ENCODE measurements around the gene TBX19. TPM values are rescaled to one million over a fixed set of nuclear protein-coding genes. Genes with fewer than 3 reads are reported as not detected.

Gene TBX19
- total RNA-seq, 1 donor from 2014 or later = 1.2 TPM

DNA sequence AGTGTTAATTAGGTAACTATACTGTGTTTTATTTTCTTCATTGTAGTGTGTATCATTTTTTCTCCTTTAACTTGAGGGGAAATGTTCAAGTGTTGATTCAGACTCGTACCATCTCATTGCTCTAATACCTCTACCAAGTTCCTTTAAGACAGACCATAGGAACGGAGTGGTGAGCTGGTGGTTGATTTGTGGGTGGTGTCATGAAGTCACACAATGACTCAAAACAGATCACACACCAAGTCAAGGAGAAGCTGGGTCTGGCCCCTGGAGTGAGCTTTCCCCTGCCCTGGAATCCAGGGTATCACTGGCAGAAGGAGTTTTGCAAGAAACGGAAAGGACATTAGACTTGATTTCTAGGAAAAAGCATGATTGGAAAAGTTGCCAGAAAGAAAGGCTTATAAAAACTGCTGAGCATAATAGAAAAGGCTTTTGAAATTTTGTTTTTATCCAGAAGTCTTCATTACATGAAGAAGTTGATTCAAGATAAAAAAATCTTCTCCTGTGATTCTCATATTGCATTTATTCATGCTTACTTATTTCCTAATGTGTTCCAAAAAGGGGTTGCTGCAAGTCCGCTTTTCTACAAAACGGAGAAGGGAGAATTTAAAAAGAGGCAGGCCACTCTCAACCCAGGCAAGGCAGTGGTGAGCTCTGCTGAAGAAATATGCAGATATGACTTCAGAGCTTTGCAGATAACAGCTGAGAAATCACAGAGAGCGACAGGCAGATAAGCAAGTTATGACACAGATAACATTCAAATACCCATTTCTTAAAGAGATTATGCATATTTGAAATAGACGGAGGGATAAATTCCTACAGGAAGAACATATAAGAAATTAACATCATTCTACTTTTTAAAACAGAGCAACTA, 79.7 kb downstream of the TBX19 start:
- no peak for DNase-seq

DNA sequence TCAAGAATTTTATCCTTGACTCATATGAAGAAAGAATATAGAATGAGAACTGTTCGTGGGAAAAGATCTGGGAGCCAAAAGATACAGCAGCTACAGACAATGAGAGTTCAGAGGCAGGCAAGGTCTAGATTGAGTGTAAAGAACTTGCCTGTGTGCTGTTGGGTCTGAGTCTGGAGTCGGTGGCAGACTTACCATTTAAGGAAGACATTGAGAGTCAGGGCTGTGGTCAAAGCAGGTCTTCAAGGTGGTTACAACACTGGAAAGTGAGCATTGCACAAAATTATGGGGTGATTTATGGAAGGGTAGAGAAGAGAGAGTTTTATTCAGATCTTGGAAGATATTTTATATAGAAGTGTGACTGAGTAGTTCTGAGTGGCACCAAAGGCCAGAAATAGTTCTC, 80.6 kb downstream of the TBX19 start:
- no peak for DNase-seq

DNA sequence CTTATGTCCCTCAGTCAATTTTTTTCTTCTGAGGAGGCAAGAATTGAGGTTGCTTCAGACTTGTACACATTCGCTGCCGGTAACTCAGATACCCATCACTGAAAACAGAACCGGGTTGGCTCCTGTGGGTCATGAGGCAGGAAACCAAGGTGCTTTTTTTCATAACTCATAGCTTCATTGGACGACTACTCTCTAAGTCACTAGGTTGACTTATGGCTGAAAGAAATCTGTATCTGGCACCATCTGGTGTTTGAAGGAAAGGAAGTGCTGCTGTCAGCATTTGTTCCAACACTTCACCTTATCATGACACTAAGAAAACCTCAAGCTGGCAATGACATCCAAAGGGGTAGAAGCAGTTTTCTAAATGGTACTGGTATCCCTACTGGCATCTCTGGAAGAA, 82.3 kb downstream of the TBX19 start:
- DNase-seq = no peak

Small RNAs within 50 kb of the gene (small RNA-seq; reads per million reads assigned to genes)
- not detected for gene RNU6-1310P (ENCODE audit: low replicate concordance)

Other genes with a start within 250 kb of the TBX19 start
- gene GPR161, start 143.9 kb upstream of the TBX19 start, total RNA-seq = 10.1 TPM
- gene TIPRL, start 101.9 kb upstream of the TBX19 start, total RNA-seq = 38.7 TPM
- gene SFT2D2, start 54.9 kb upstream of the TBX19 start, total RNA-seq = 40.3 TPM

All from tongue (tissue), 3 donors.